ENCODE data around the gene DKK3.

The DKK3 gene

DNA sequence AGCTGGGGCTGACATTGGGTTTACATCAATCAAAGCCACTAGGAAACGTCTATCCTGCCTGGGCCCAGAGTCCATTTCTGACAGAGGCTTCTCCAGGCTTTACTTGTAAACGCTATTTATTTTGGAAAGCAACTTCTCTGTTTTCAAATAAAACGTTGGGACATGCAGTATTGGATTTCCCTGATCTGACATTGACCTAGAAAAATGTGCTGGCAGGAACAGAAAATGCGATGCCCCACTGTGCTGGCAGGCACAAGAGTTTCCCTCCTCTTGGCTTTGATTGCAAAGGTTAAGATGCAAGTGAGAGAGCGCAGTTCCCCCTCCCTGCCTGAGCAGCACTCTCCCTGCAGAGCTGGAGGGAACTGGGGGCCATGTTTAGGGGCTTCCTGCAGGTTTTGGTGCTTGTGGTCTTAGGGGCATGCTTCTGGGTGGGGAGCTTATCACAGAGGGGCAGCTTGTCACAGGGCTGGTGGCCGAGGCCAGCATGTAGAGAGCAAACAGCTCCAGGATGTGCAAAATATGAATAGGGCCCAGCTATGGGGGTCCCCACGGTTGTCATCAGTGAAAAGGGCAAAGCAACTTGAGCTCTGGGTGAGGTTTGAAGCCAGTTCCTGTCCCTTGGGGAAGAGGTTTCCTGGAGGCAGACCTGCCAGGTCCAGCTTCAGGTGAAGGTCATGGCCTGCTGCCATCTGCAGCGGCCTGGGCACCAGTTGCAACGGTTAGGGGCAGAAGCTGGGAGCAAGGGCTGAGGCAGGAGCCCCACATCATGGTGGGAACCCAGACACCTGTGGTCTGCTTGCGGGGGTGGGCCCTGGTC, 42.3 kb upstream of the DKK3 start:
- TF ChIP-seq, protein P1, sequence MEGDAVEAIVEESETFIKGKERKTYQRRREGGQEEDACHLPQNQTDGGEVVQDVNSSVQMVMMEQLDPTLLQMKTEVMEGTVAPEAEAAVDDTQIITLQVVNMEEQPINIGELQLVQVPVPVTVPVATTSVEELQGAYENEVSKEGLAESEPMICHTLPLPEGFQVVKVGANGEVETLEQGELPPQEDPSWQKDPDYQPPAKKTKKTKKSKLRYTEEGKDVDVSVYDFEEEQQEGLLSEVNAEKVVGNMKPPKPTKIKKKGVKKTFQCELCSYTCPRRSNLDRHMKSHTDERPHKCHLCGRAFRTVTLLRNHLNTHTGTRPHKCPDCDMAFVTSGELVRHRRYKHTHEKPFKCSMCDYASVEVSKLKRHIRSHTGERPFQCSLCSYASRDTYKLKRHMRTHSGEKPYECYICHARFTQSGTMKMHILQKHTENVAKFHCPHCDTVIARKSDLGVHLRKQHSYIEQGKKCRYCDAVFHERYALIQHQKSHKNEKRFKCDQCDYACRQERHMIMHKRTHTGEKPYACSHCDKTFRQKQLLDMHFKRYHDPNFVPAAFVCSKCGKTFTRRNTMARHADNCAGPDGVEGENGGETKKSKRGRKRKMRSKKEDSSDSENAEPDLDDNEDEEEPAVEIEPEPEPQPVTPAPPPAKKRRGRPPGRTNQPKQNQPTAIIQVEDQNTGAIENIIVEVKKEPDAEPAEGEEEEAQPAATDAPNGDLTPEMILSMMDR (IDR thresholded peaks at IDR 0.05; ENCODE audit: borderline replicate concordance, extremely low read depth, low read length, poor library complexity, severe bottlenecking) = peak; percentile 19
- TF ChIP-seq EZH2 (IDR thresholded peaks at IDR 0.05; ENCODE audit: borderline replicate concordance, low read depth, low read length, severe bottlenecking) = no peak
- H3K79me2 ChIP-seq (ENCODE audit: insufficient read depth, low read length) = no peaks in the 10 kb centered on the region
- H3K27ac ChIP-seq (ENCODE audit: low read length) = no peak overlapping the region
- no peak overlapping the region for H2AFZ ChIP-seq (ENCODE audit: low read depth, low read length)
- H3K9ac ChIP-seq (ENCODE audit: low read depth, low read length) = no peak overlapping the region
- ATAC-seq (ENCODE audit: insufficient read depth, low read depth) (peak; percentile 38; the same call in 1 of the 3 replicates), DNase-seq (no peak)
- no peaks in the 10 kb centered on the region for H4K20me1 ChIP-seq (ENCODE audit: insufficient read depth, low read length)
- no peaks in the 10 kb centered on the region for H3K9me3 ChIP-seq (ENCODE audit: insufficient read depth, low read length, severe bottlenecking)
- H3K4me2 ChIP-seq (ENCODE audit: insufficient read depth, low read length) = no peak overlapping the region
- H3K36me3 ChIP-seq (ENCODE audit: insufficient read depth, low read length) = no peaks in the 10 kb centered on the region
- H3K4me3 ChIP-seq (ENCODE audit: low read depth in 1 of 2, low read length in 2 of 2) = no peak overlapping the region
- no peaks in the 10 kb centered on the region for H3K27me3 ChIP-seq (ENCODE audit: insufficient read depth, low read length, poor library complexity)
- H3K4me1 ChIP-seq (ENCODE audit: insufficient read depth, low read length) = peaks cover 2% of the 10 kb centered on the region; the same call in 1 of the 2 replicates

DNA sequence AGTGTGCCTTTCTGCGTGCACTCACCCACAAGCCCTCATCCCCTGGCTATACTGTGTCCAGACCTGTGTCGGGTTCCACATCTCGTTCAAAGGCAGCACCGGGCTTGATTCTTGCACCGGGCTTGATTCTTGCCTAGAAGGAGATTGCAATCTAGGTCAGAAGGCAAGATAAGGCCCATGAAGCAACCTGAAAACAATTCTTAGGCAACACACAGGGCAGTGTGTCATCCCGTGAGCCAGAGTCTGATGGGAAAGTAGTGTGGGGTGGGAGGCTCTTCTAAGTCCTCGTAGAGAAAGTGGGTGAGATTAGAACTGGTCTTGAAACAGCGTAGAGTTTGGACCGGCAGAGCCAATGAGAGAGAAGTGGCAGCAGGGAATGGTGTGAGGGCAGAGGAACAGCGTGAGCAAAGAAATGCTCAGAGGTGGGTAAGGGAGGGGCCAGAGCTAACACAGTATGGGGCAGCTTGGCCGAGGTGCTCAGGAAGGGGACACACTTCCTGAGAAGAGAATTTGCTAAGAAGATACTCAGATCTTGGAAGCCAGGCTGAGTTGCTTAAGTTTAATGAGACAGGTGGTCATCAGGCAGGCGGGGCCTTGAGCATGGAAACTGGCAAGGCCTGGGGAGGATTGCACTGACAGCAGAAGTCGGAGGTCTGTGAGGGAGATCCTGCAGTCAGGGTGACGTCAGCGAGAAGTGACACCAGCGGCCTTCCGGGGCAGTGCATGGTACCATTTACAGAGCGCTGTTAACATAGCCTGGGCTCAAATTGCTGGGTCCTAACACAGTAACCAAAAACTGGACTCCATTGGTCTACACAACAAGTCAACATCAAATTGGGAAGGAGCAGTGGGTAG, 40.7 kb upstream of the DKK3 start:
- H3K27ac ChIP-seq (ENCODE audit: low read length) = no peak overlapping the region

GRCh38 chr11:12046636-12047236, 38.3 kb upstream of the DKK3 start:
- DNase-seq (no peak), ATAC-seq (ENCODE audit: insufficient read depth, low read depth) (no peak)
- H3K79me2 ChIP-seq (ENCODE audit: insufficient read depth, low read length) = no peaks in the 10 kb centered on the region
- H3K4me3 ChIP-seq (ENCODE audit: low read depth in 1 of 2, low read length in 2 of 2) = no peak overlapping the region
- no peaks in the 10 kb centered on the region for H4K20me1 ChIP-seq (ENCODE audit: insufficient read depth, low read length)
- H3K9ac ChIP-seq (ENCODE audit: low read depth, low read length) = no peak overlapping the region
- H3K4me1 ChIP-seq (ENCODE audit: insufficient read depth, low read length) = peaks cover 8% of the 10 kb centered on the region
- H2AFZ ChIP-seq (ENCODE audit: low read depth, low read length) = no peak overlapping the region
- no peak overlapping the region for H3K4me2 ChIP-seq (ENCODE audit: insufficient read depth, low read length)
- no peaks in the 10 kb centered on the region for H3K36me3 ChIP-seq (ENCODE audit: insufficient read depth, low read length)
- no peaks in the 10 kb centered on the region for H3K27me3 ChIP-seq (ENCODE audit: insufficient read depth, low read length, poor library complexity)
- no peaks in the 10 kb centered on the region for H3K9me3 ChIP-seq (ENCODE audit: insufficient read depth, low read length, severe bottlenecking)
- no peak for TF ChIP-seq EZH2 (IDR thresholded peaks at IDR 0.05; ENCODE audit: borderline replicate concordance, low read depth, low read length, severe bottlenecking)
- TF ChIP-seq, protein P1 (IDR thresholded peaks at IDR 0.05; ENCODE audit: borderline replicate concordance, extremely low read depth, low read length, poor library complexity, severe bottlenecking) = no peak
- H3K27ac ChIP-seq (ENCODE audit: low read length) = no peak overlapping the region

More for the DNA sequence above, 40.7 kb upstream of the DKK3 start:
- H3K4me2 ChIP-seq (ENCODE audit: insufficient read depth, low read length) = no peak overlapping the region
- TF ChIP-seq EZH2 (IDR thresholded peaks at IDR 0.05; ENCODE audit: borderline replicate concordance, low read depth, low read length, severe bottlenecking) = no peak
- TF ChIP-seq, protein P1 (IDR thresholded peaks at IDR 0.05; ENCODE audit: borderline replicate concordance, extremely low read depth, low read length, poor library complexity, severe bottlenecking) = no peak
- ATAC-seq (ENCODE audit: insufficient read depth, low read depth) (no peak), DNase-seq (no peak)
- no peaks in the 10 kb centered on the region for H3K79me2 ChIP-seq (ENCODE audit: insufficient read depth, low read length)
- no peak overlapping the region for H3K9ac ChIP-seq (ENCODE audit: low read depth, low read length)
- H3K36me3 ChIP-seq (ENCODE audit: insufficient read depth, low read length) = no peaks in the 10 kb centered on the region
- no peak overlapping the region for H2AFZ ChIP-seq (ENCODE audit: low read depth, low read length)
- peaks cover 5% of the 10 kb centered on the region for H3K4me1 ChIP-seq (ENCODE audit: insufficient read depth, low read length)
- H3K9me3 ChIP-seq (ENCODE audit: insufficient read depth, low read length, severe bottlenecking) = no peaks in the 10 kb centered on the region
- no peaks in the 10 kb centered on the region for H3K27me3 ChIP-seq (ENCODE audit: insufficient read depth, low read length, poor library complexity)
- no peaks in the 10 kb centered on the region for H4K20me1 ChIP-seq (ENCODE audit: insufficient read depth, low read length)
- H3K4me3 ChIP-seq (ENCODE audit: low read depth in 1 of 2, low read length in 2 of 2) = no peak overlapping the region
